IMR-90 (cell line): Measurements from ENCODE around the gene SLC46A2. TPM values are rescaled to one million over a fixed set of nuclear protein-coding genes. Genes with fewer than 3 reads are reported as not detected.
A peak's percentile ranks its signal among the peaks of the same experiment; 100 is the strongest.

Experiments used
- ATAC-seq: fragments of 200-7000 bp; cut with Tn5 transposase; 2 replicates; pipeline ENCODE4 v1.9.1; 2020; ENCODE audit warnings: low read depth, mild to moderate bottlenecking, moderate library complexity
- BruUV-seq: library from RNA; stranded (reverse); fragments of 400-500 nt; replicated peaks from 2 replicates; lab custom pipeline; 2021; lab: Mats Ljungman, UMichigan
- CTCF ChIA-PET: fragments of 300-600 bp; formaldehyde crosslinking; extraction: SDS; loops from one replicate; lab custom pipeline; 2021; ENCODE audit warnings: antibody characterized with exemption; lab: Yijun Ruan, JAX
- POLR2A ChIA-PET: fragments of 300-600 bp; sonication (Branson Sonifier 250); formaldehyde crosslinking; loops from one replicate; lab custom pipeline; 2022; ENCODE audit warnings: antibody characterized with exemption; ENCODE audit not compliant: unreplicated experiment; lab: Charles Lee
- DNase-seq: peaks from one replicate; pipeline ENCODE4 v3.0.0; 2013
- H2AFZ ChIP-seq: replicated peaks from 2 replicates; pipeline ENCODE3; 2013; ENCODE audit warnings: low read length, mild to moderate bottlenecking; ENCODE audit not compliant: poor library complexity
- H2AK5ac ChIP-seq: 2 replicates; pipeline ENCODE4 v1.6.1; 2013; ENCODE audit warnings: low read depth, low read length, inconsistent platforms
- H2AK9ac ChIP-seq: replicated peaks from 2 replicates; pipeline ENCODE3; 2013; ENCODE audit warnings: mild to moderate bottlenecking, low read depth, low read length, moderate library complexity; ENCODE audit not compliant: poor library complexity
- H2BK120ac ChIP-seq: 2 replicates; pipeline ENCODE4 v1.6.1; 2013; ENCODE audit warnings: low read depth, low read length, inconsistent platforms
- H2BK15ac ChIP-seq: 3 replicates; pipeline ENCODE4 v1.6.1; 2013; ENCODE audit warnings: low read depth, low read length, inconsistent platforms
- H2BK20ac ChIP-seq: 2 replicates; pipeline ENCODE4 v1.6.1; 2013; ENCODE audit warnings: low read depth, mild to moderate bottlenecking, inconsistent platforms, low read length, moderate library complexity
- H2BK5ac ChIP-seq: 2 replicates; pipeline ENCODE4 v1.6.1; 2013; ENCODE audit warnings: mild to moderate bottlenecking, low read depth, low read length, inconsistent platforms; ENCODE audit not compliant: poor library complexity, severe bottlenecking
- H3K14ac ChIP-seq: replicated peaks from 2 replicates; pipeline ENCODE4 v1.6.1; 2013; ENCODE audit warnings: low read depth, low read length, inconsistent platforms
- H3K18ac ChIP-seq: 2 replicates; pipeline ENCODE4 v1.6.1; 2013; ENCODE audit warnings: low read depth, low read length, control low read depth
- H3K23ac ChIP-seq: 2 replicates; pipeline ENCODE4 v1.6.1; 2013; ENCODE audit warnings: low read depth, low read length, inconsistent platforms
- H3K27ac ChIP-seq: 2 replicates; pipeline ENCODE4 v1.5.1; 2013; ENCODE audit warnings: mild to moderate bottlenecking, control low read depth, low read length; ENCODE audit not compliant: insufficient read depth
- H3K27me3 ChIP-seq: 2 replicates; pipeline ENCODE4 v1.6.1; 2013; ENCODE audit warnings: low read length; ENCODE audit not compliant: control insufficient read depth, insufficient read depth
- H3K36me3 ChIP-seq: 2 replicates; pipeline ENCODE4 v1.6.1; 2013; ENCODE audit warnings: low read length, mixed read lengths; ENCODE audit not compliant: control insufficient read depth, insufficient read depth
- H3K4ac ChIP-seq: 2 replicates; pipeline ENCODE4 v1.6.1; 2013; ENCODE audit warnings: low read depth, low read length, inconsistent platforms
- H3K4me1 ChIP-seq: 2 replicates; pipeline ENCODE4 v1.6.1; 2013; ENCODE audit warnings: low read length, mixed read lengths; ENCODE audit not compliant: control insufficient read depth, insufficient read depth
- H3K4me2 ChIP-seq: 2 replicates; pipeline ENCODE4 v1.6.1; 2013; ENCODE audit warnings: low read depth, mild to moderate bottlenecking, control low read depth, low read length, moderate library complexity
- H3K4me3 ChIP-seq: 2 replicates; pipeline ENCODE4 v1.5.1; 2013; ENCODE audit warnings: low read depth, mild to moderate bottlenecking, control low read depth, low read length, moderate library complexity; ENCODE audit not compliant: insufficient read depth
- H3K56ac ChIP-seq: 2 replicates; pipeline ENCODE4 v1.6.1; 2013; ENCODE audit warnings: low read length, inconsistent platforms; ENCODE audit not compliant: insufficient read depth; ENCODE audit errors: extremely low read depth
- H3K79me1 ChIP-seq, 2 experiments: 2 replicates each; pipeline ENCODE4 v1.6.1; 2013; ENCODE audit warnings: low read length in 2 of 2, inconsistent platforms in 1 of 2, low read depth in 1 of 2
- H3K9ac ChIP-seq: 2 replicates; pipeline ENCODE4 v1.6.1; 2013; ENCODE audit warnings: low read depth, low read length, control low read depth
- H3K9me1 ChIP-seq: 2 replicates; pipeline ENCODE4 v1.6.1; 2013; ENCODE audit warnings: low read length, inconsistent platforms; ENCODE audit not compliant: insufficient read depth
- H3K9me3 ChIP-seq: 2 replicates; pipeline ENCODE4 v1.6.1; 2013; ENCODE audit warnings: low read length; ENCODE audit not compliant: control insufficient read depth, insufficient read depth
- H4K20me1 ChIP-seq: 2 replicates; pipeline ENCODE4 v1.6.1; 2013; ENCODE audit warnings: low read length, inconsistent platforms; ENCODE audit not compliant: insufficient read depth
- H4K5ac ChIP-seq: 2 replicates; pipeline ENCODE4 v1.6.1; 2013; ENCODE audit warnings: mild to moderate bottlenecking, low read depth, low read length, control low read depth
- H4K8ac ChIP-seq, 2 experiments: 2 replicates each; pipeline ENCODE4 v1.6.1; 2013; ENCODE audit warnings: low read depth in 2 of 2, low read length in 2 of 2, control low read depth in 1 of 2, inconsistent platforms in 1 of 2
- H4K91ac ChIP-seq: 2 replicates; pipeline ENCODE4 v1.6.1; 2013; ENCODE audit warnings: low read depth, low read length, inconsistent platforms; ENCODE audit not compliant: insufficient read depth
- CEBPB ChIP-seq: IDR thresholded peaks from 2 replicates; pipeline ENCODE4 v1.6.1; 2012; ENCODE audit warnings: low read depth, low read length, improper control_type of control experiment
- CHD1 ChIP-seq: IDR thresholded peaks from 2 replicates; pipeline ENCODE4 v1.6.1; 2012; ENCODE audit warnings: low read depth, low read length, improper control_type of control experiment
- CTCF ChIP-seq: conservative IDR thresholded peaks from 2 replicates; pipeline ENCODE4 v1.5.1; 2012; ENCODE audit warnings: mild to moderate bottlenecking, low read depth, low read length, improper control_type of control experiment
- MAFK ChIP-seq: IDR thresholded peaks from 2 replicates; pipeline ENCODE4 v1.6.1; 2012; ENCODE audit warnings: low read depth, low read length, improper control_type of control experiment
- MAZ ChIP-seq: IDR thresholded peaks from 2 replicates; pipeline ENCODE4 v1.6.1; 2012; ENCODE audit warnings: low read depth, mild to moderate bottlenecking, low read length, improper control_type of control experiment, moderate library complexity, borderline replicate concordance
- MXI1 ChIP-seq: IDR thresholded peaks from 2 replicates; pipeline ENCODE4 v1.6.1; 2012; ENCODE audit warnings: low read depth, mild to moderate bottlenecking, low read length, moderate library complexity, borderline replicate concordance
- NFE2L2 ChIP-seq: fragments of 150-350 bp; IDR thresholded peaks from 2 replicates; pipeline ENCODE4 v1.6.1; 2016; ENCODE audit warnings: low read depth, mild to moderate bottlenecking, low read length
- POLR2A ChIP-seq: IDR thresholded peaks from 2 replicates; pipeline ENCODE4 v1.6.1; 2012; ENCODE audit warnings: mild to moderate bottlenecking, low read depth, low read length
- RAD21 ChIP-seq: IDR thresholded peaks from 2 replicates; pipeline ENCODE4 v1.6.1; 2012; ENCODE audit warnings: low read length, improper control_type of control experiment
- RFX5 ChIP-seq: IDR thresholded peaks from 2 replicates; pipeline ENCODE4 v1.8.0; 2012; ENCODE audit warnings: low read depth, mild to moderate bottlenecking, low read length, moderate library complexity
- SMC3 ChIP-seq: fragments of 150-350 bp; IDR thresholded peaks from 2 replicates; pipeline ENCODE4 v1.6.1; 2016; ENCODE audit warnings: low read depth, mild to moderate bottlenecking, antibody characterized with exemption, low read length, moderate library complexity
- USF2 ChIP-seq: fragments of 150-350 bp; IDR thresholded peaks from 2 replicates; pipeline ENCODE4 v1.6.1; 2017; ENCODE audit warnings: mild to moderate bottlenecking, antibody characterized with exemption, low read length, low read depth
- WGBS, 2 experiments: methylation state at CpG; one replicate each; pipeline versions ENCODE4 v1.1.5 to v1.1.7; 2013; ENCODE audit warnings: missing lambda C conversion rate in 2 of 2; ENCODE audit not compliant: insufficient read length in 1 of 2; ENCODE audit errors: extremely low coverage in 2 of 2; 5-methylcytosine and 5-hydroxymethylcytosine counted together
- dilution Hi-C: fragments of 300-500 bp; cut with HindIII; formaldehyde crosslinking; loops from one replicate; pipeline ENCODE4 v1.14.3; 2018; ENCODE audit warnings: low sequenced_read_pairs; ENCODE audit not compliant: unreplicated experiment
- in situ Hi-C: fragments of 300-500 bp; cut with MboI; formaldehyde crosslinking; loops from 3 replicates; pipeline ENCODE4 v1.14.3; 2019; ENCODE audit warnings: low sequenced_read_pairs, inconsistent platforms, mixed read lengths
- intact Hi-C: fragments of 100-400 bp; cut with micrococcal nuclease; formaldehyde crosslinking; loops from 2 replicates; pipeline ENCODE4 v1.10.0; 2022
- polyA plus RNA-seq, 3 experiments: library from polyadenylated mRNA; depleted of rRNA; stranded (reverse); fragments of >200 nt; gene quantifications; 2 replicates each; pipeline ENCODE4 v1.2.3, GENCODE V29; 2012; ENCODE audit warnings: low replicate concordance in 1 of 3
- total RNA-seq: library from RNA; depleted of rRNA; stranded (reverse); fragments of >200 nt; gene quantifications from 2 replicates; pipeline ENCODE4 v1.2.3, GENCODE V29; 2012
- TF ChIP-seq, protein P1 (sequence below): fragments of 150-350 bp; IDR thresholded peaks from 2 replicates; pipeline ENCODE4 v1.6.1; 2016; ENCODE audit warnings: low read depth, mild to moderate bottlenecking, low read length, moderate library complexity, borderline replicate concordance

SLC46A2 gene
- total and polyA plus RNA-seq, 2 of the 4 experiments (the other 2 are of a cell fraction): not detected

- no TSS peak for BruUV-seq
- no peak overlapping the region for H2AFZ ChIP-seq
- 0 out of 2 replicates have a peak overlapping the region, but pooled peaks have one; percentile 4 for H4K91ac ChIP-seq
- in situ Hi-C loops: no loop called here
- no peak overlapping the region for H3K18ac ChIP-seq
- H3K4me2 ChIP-seq: peak overlapping the region; percentile 41; the same call in 1 of the 2 replicates
- no peak overlapping the region for H4K5ac ChIP-seq
- no peaks in the 10 kb centered on the region for H3K9me3 ChIP-seq
- H3K79me1 ChIP-seq: no peaks in the 10 kb centered on the region
- peaks cover 11% of the 10 kb centered on the region for H4K20me1 ChIP-seq
- H4K8ac ChIP-seq: no peak overlapping the region
- no peak overlapping the region for H2BK15ac ChIP-seq
- dilution Hi-C loops: no loop called here
- 29% methylated on average over 7 of the region's 14 CpGs; no CpG with 5 or more reads in 1 of the 2 experiments for WGBS, 2 experiments
- peaks cover 6% of the 10 kb centered on the region; the same call in 1 of the 2 replicates for H3K36me3 ChIP-seq
- H2AK5ac ChIP-seq: no peak overlapping the region
- H3K9ac ChIP-seq: no peak overlapping the region
- no peaks in the 10 kb centered on the region for H3K27me3 ChIP-seq
- H2BK5ac ChIP-seq: no peak overlapping the region
- no peak overlapping the region for H2BK20ac ChIP-seq
- ATAC-seq (peak; percentile 65), DNase-seq (peak; percentile 77)
- no peak overlapping the region for H3K4ac ChIP-seq
- peaks cover 8% of the 10 kb centered on the region; the same call in 1 of the 2 replicates for H3K9me1 ChIP-seq
- no peak overlapping the region for H2BK120ac ChIP-seq
- no peak overlapping the region for H3K27ac ChIP-seq
- ChIA-PET CTCF (interaction anchor here (2.5 kb wide), 1 partner anchor 56 kb away, joined by 16 read pairs; no protein-coding TSS in a partner anchor), POLR2A (no interaction called here)
- H3K4me1 ChIP-seq: peaks cover 6% of the 10 kb centered on the region
- no peak overlapping the region for H2AK9ac ChIP-seq
- H3K23ac ChIP-seq: no peak overlapping the region
- H3K56ac ChIP-seq: no peak overlapping the region
- intact Hi-C loops: loop anchor here (10.0 kb wide), 1 partner anchor 128 kb away; no protein-coding TSS in a partner anchor
- no peak overlapping the region for H3K4me3 ChIP-seq
- H3K14ac ChIP-seq: no peak overlapping the region; the same call in 1 of the 2 replicates
- no peak for TF ChIP-seq POLR2A
- TF ChIP-seq CTCF: no peak
- no peak for TF ChIP-seq USF2
- no peak for TF ChIP-seq RAD21
- TF ChIP-seq, protein P1, sequence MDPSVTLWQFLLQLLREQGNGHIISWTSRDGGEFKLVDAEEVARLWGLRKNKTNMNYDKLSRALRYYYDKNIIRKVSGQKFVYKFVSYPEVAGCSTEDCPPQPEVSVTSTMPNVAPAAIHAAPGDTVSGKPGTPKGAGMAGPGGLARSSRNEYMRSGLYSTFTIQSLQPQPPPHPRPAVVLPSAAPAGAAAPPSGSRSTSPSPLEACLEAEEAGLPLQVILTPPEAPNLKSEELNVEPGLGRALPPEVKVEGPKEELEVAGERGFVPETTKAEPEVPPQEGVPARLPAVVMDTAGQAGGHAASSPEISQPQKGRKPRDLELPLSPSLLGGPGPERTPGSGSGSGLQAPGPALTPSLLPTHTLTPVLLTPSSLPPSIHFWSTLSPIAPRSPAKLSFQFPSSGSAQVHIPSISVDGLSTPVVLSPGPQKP: no peak
- TF ChIP-seq CEBPB: 0 out of 2 replicates have a peak, but pooled peaks have one; percentile 13
- TF ChIP-seq RFX5: no peak
- no peak for TF ChIP-seq MXI1
- TF ChIP-seq MAZ: no peak
- no peak for TF ChIP-seq MAFK
- TF ChIP-seq SMC3: no peak
- TF ChIP-seq CHD1: no peak
- no peak for TF ChIP-seq NFE2L2
Measured at GRCh38 chr9:112846528-112847488, 43.9 kb downstream of the SLC46A2 start.
